Activated gamma-delta T cell treated with Interleukin-2 at 50 U/mL for 16 hours (primary cell): ENCODE data around the gene TSPAN14.

ENCODE experiments used
- DNase-seq: peaks from one replicate; pipeline ENCODE4 v3.0.0-alpha.2; 2020

Gene TSPAN14

GRCh38 chr10:80425901-80426300 lies 28.2 kb upstream of the TSPAN14 start:
- no peak for DNase-seq

- DNase-seq = no peak
Measured at GRCh38 chr10:80427541-80427940, 26.6 kb upstream of the TSPAN14 start.

- DNase-seq = no peak
Measured at GRCh38 chr10:80429521-80429973, 24.6 kb upstream of the TSPAN14 start.

- no peak for DNase-seq
Measured at GRCh38 chr10:80433134-80433533, 21.0 kb upstream of the TSPAN14 start.

- no peak for DNase-seq
Measured at GRCh38 chr10:80436446-80437098, 17.5 kb upstream of the TSPAN14 start.

- no peak for DNase-seq
Measured at GRCh38 chr10:80437227-80437626, 16.9 kb upstream of the TSPAN14 start.

- no peak for DNase-seq
Measured at GRCh38 chr10:80441831-80442230, 12.3 kb upstream of the TSPAN14 start.

- DNase-seq = no peak
Measured at GRCh38 chr10:80442879-80443278, 11.2 kb upstream of the TSPAN14 start.

GRCh38 chr10:80443531-80443974 lies 10.6 kb upstream of the TSPAN14 start:
- no peak for DNase-seq

- DNase-seq = no peak
Measured at GRCh38 chr10:80444124-80444523, 10.0 kb upstream of the TSPAN14 start.

GRCh38 chr10:80444646-80445319 lies 9.3 kb upstream of the TSPAN14 start:
- DNase-seq = peak; percentile 44

- no peak for DNase-seq
Measured at GRCh38 chr10:80447436-80448190, 6.5 kb upstream of the TSPAN14 start.

GRCh38 chr10:80448209-80448942 lies 5.7 kb upstream of the TSPAN14 start:
- no peak for DNase-seq

- no peak for DNase-seq
Measured at GRCh38 chr10:80449520-80449919, 4.6 kb upstream of the TSPAN14 start.

- DNase-seq = no peak
Measured at GRCh38 chr10:80451132-80451531, 3.0 kb upstream of the TSPAN14 start.

- DNase-seq = no peak
Measured at GRCh38 chr10:80452069-80452468, 2.0 kb upstream of the TSPAN14 start.

- DNase-seq = no peak
Measured at GRCh38 chr10:80452640-80453039, 1.5 kb upstream of the TSPAN14 start.

GRCh38 chr10:80453056-80453841 lies 861 bp upstream of the TSPAN14 start:
- DNase-seq = no peak

GRCh38 chr10:80454513-80455460 lies 677 bp downstream of the TSPAN14 start:
- DNase-seq = peak; percentile 38

GRCh38 chr10:80455461-80456349 lies 1.6 kb downstream of the TSPAN14 start:
- DNase-seq = no peak
